K562 (cell line): Measurements from ENCODE around the gene CLASP1. TPM values are rescaled to one million over a fixed set of nuclear protein-coding genes. Genes with fewer than 3 reads are reported as not detected.
A peak's percentile ranks its signal among the peaks of the same experiment; 100 is the strongest.

Experiments used
- ATAC-seq: fragments of 200-7000 bp; cut with Tn5 transposase; 3 replicates; pipeline ENCODE4 v1.9.1; 2020; ENCODE audit warnings: moderate library complexity
- BruUV-seq: library from RNA; stranded (reverse); fragments of 400-500 nt; replicated peaks from 2 replicates; lab custom pipeline; 2021; lab: Mats Ljungman, UMichigan
- CTCF ChIA-PET: fragments of 300-600 bp; formaldehyde crosslinking; extraction: SDS; loops from one replicate; lab custom pipeline; 2021; ENCODE audit warnings: low intra/inter-chr PET ratio; lab: Yijun Ruan, JAX
- POLR2A ChIA-PET: fragments of 300-600, 350-650 bp; sonication (Branson Sonifier 250); formaldehyde crosslinking; extraction: SDS; loops from one replicate; lab custom pipeline; 2021; ENCODE audit warnings: antibody characterized with exemption, inconsistent platforms; lab: Yijun Ruan, JAX
- DNase-seq, 4 experiments: peaks; one replicate each; pipeline versions ENCODE4 v3.0.0 to v3.0.0-alpha.2; 2011 to 2018; ENCODE audit warnings: low spot score in 3 of 4, mixed read lengths in 3 of 4; ENCODE audit errors: extremely low read depth in 1 of 4
- FAIRE-seq: peaks from 2 replicates; lab custom pipeline; 2011; peaks lifted over from hg19 to GRCh38; lab: Jason Lieb, UNC
- H2AFZ ChIP-seq: 2 replicates; pipeline ENCODE4 v1.6.0; 2011; ENCODE audit warnings: low read depth, low read length, control low read depth, inconsistent platforms
- H3K27ac ChIP-seq: fragments of 200-600 bp; 3 replicates; pipeline ENCODE4 v1.8.0; 2011; ENCODE audit warnings: low read depth, mild to moderate bottlenecking, control low read depth, inconsistent platforms, low read length, moderate library complexity, mixed read lengths; ENCODE audit errors: extremely low read depth
- H3K27me3 ChIP-seq, 2 experiments: fragments of 300-600 bp in 1 of 2; 2 replicates in 1 of 2; 3 replicates in 1 of 2; pipeline versions ENCODE4 v1.6.0 to v1.8.0; 2011; ENCODE audit warnings: inconsistent platforms in 2 of 2, low read length in 2 of 2, mild to moderate bottlenecking in 1 of 2, mixed read lengths in 1 of 2, moderate library complexity in 1 of 2; ENCODE audit not compliant: control insufficient read depth in 2 of 2, insufficient read depth in 2 of 2
- H3K36me3 ChIP-seq: fragments of 300-600 bp; 3 replicates; pipeline ENCODE4 v1.8.0; 2011; ENCODE audit warnings: mild to moderate bottlenecking, low read length, inconsistent platforms; ENCODE audit not compliant: control insufficient read depth, insufficient read depth
- H3K4me1 ChIP-seq, 2 experiments: fragments of 200-600 bp in 1 of 2; replicated peaks in 1 of 2; 2 replicates in 1 of 2; 3 replicates in 1 of 2; pipeline versions ENCODE4 v1.5.1 to v1.8.0; 2011; ENCODE audit warnings: inconsistent platforms in 2 of 2, low read length in 2 of 2, mild to moderate bottlenecking in 1 of 2, mixed read lengths in 1 of 2, moderate library complexity in 1 of 2; ENCODE audit not compliant: control insufficient read depth in 2 of 2, insufficient read depth in 2 of 2
- H3K4me2 ChIP-seq: 2 replicates; pipeline ENCODE4 v1.6.1; 2011; ENCODE audit warnings: low read length, control low read depth, inconsistent platforms, mixed read lengths; ENCODE audit not compliant: insufficient read depth
- H3K4me3 ChIP-seq: fragments of 200-600 bp; sonication (generic), shearing (Covaris generic); 2 replicates; pipeline ENCODE4 v1.5.1; 2016; ENCODE audit warnings: control low read depth, inconsistent platforms
- H3K79me2 ChIP-seq: fragments of 200-600 bp; 3 replicates; pipeline ENCODE4 v1.8.0; 2011; ENCODE audit warnings: low read length, inconsistent platforms; ENCODE audit not compliant: control insufficient read depth, insufficient read depth
- H3K9ac ChIP-seq, 2 experiments: 2 replicates each; pipeline versions ENCODE4 v1.6.0 to v1.6.1; 2011; ENCODE audit warnings: low read depth in 2 of 2, low read length in 2 of 2, control low read depth in 1 of 2, inconsistent platforms in 1 of 2, mild to moderate bottlenecking in 1 of 2, mixed read lengths in 1 of 2; ENCODE audit not compliant: insufficient read depth in 1 of 2
- H3K9me1 ChIP-seq: one replicate; pipeline ENCODE4 v1.6.0; 2011; ENCODE audit warnings: inconsistent platforms, mild to moderate bottlenecking, low read length, moderate library complexity; ENCODE audit not compliant: control insufficient read depth, insufficient read depth
- H3K9me3 ChIP-seq: replicated peaks from 2 replicates; pipeline ENCODE4 v1.5.1; 2011; ENCODE audit warnings: low read depth, low read length, inconsistent platforms; ENCODE audit not compliant: control insufficient read depth, insufficient read depth
- H4K20me1 ChIP-seq: replicated peaks from 2 replicates; pipeline ENCODE4 v1.6.1; 2011; ENCODE audit warnings: low read length, inconsistent platforms, mixed read lengths; ENCODE audit not compliant: control insufficient read depth, insufficient read depth
- DDX20 ChIP-seq: fragments of 450-650 bp; IDR thresholded peaks from 2 replicates; pipeline ENCODE4 v1.6.1; 2016; ENCODE audit warnings: missing genetic modification characterization, low read depth, mild to moderate bottlenecking, missing compliant biosample characterization, moderate library complexity
- E2F3 ChIP-seq: fragments of 250-450 bp; sonication (Bioruptor Pico); IDR thresholded peaks from 2 replicates; pipeline ENCODE4 v1.4.0; 2020; ENCODE audit warnings: mild to moderate bottlenecking
- FOSL1 ChIP-seq: fragments of 200-800 bp; sonication (Bioruptor generic); conservative IDR thresholded peaks from 2 replicates; pipeline ENCODE4 v1.6.1; 2016; ENCODE audit warnings: missing genetic modification characterization, missing compliant biosample characterization
- JUN ChIP-seq, 2 experiments: sonication (generic) in 1 of 2; formaldehyde crosslinking in 1 of 2; IDR thresholded peaks; 2 replicates each; pipeline versions ENCODE4 v1.6.1 to v1.8.0; 2012 to 2022; ENCODE audit warnings: borderline replicate concordance in 2 of 2, mild to moderate bottlenecking in 2 of 2, improper control_type of control experiment in 1 of 2, low read depth in 1 of 2, low read length in 1 of 2, missing genetic modification reagents in 1 of 2
- MCM2 ChIP-seq: fragments of 450-650 bp; IDR thresholded peaks from 2 replicates; pipeline ENCODE4 v1.6.1; 2017; ENCODE audit warnings: low read depth, mild to moderate bottlenecking
- PCBP1 ChIP-seq: fragments of 200-400 bp; formaldehyde crosslinking; IDR thresholded peaks from 2 replicates; pipeline ENCODE4 v1.6.1; 2018; ENCODE audit warnings: mild to moderate bottlenecking, low read depth, low read length; ENCODE audit not compliant: poor library complexity, severe bottlenecking
- POLR2B ChIP-seq: fragments of 450-650 bp; IDR thresholded peaks from 2 replicates; pipeline ENCODE4 v1.6.1; 2018; ENCODE audit warnings: low read depth; ENCODE audit not compliant: partially characterized antibody
- STAG1 ChIP-seq: sonication (generic); formaldehyde crosslinking; IDR thresholded peaks from 2 replicates; pipeline ENCODE4 v1.5.0; 2020; ENCODE audit warnings: missing genetic modification reagents, borderline replicate concordance
- ZC3H11A ChIP-seq: IDR thresholded peaks from 2 replicates; pipeline ENCODE4 v1.6.1; 2012; ENCODE audit warnings: low read depth, low read length, improper control_type of control experiment
- ZFP36 ChIP-seq: fragments of 150-350 bp; IDR thresholded peaks from 2 replicates; pipeline ENCODE4 v1.6.1; 2018; ENCODE audit warnings: low read length, low read depth; ENCODE audit not compliant: partially characterized antibody
- ZNF184 ChIP-seq: sonication (generic); formaldehyde crosslinking; IDR thresholded peaks from 2 replicates; pipeline ENCODE4 v1.5.0; 2020; ENCODE audit warnings: missing genetic modification reagents
- ZNF384 ChIP-seq: IDR thresholded peaks from 2 replicates; pipeline ENCODE4 v1.6.1; 2012; ENCODE audit warnings: low read depth, low read length, improper control_type of control experiment
- WGBS: fragments of 100-300 bp; shearing (Covaris generic); methylation state at CpG from one replicate; pipeline ENCODE4 v1.1.6; 2016; ENCODE audit warnings: low coverage, mixed read lengths; ENCODE audit not compliant: insufficient coverage; ENCODE audit errors: missing lambda C conversion rate; 5-methylcytosine and 5-hydroxymethylcytosine counted together
- in situ Hi-C: fragments of 300-500 bp; cut with MboI; formaldehyde crosslinking; loops from 4 replicates; pipeline ENCODE4 v1.15.0; 2018; ENCODE audit warnings: inconsistent platforms, mixed read lengths
- intact Hi-C: fragments of 100-400 bp; cut with micrococcal nuclease; formaldehyde crosslinking; loops from 2 replicates; pipeline ENCODE4 v1.14.2; 2022
- polyA plus RNA-seq, 8 experiments: library from polyadenylated mRNA; depleted of rRNA in 4 of 8; stranded (reverse) in 5 of 8; unstranded in 3 of 8; fragments of >200 nt; fragmentation: Nextera tagmentation in 2 of 8; fragmentation: Illumina TruSeq in 1 of 8; extraction: Ambion mirVana in 2 of 8; extraction: Trizol in 1 of 8; gene quantifications; 2 replicates each; pipeline versions ENCODE4 v1.2.1 to v1.2.3, GENCODE V29; 2011 to 2014; ENCODE audit warnings: inconsistent platforms in 1 of 8, missing spikeins in 1 of 8
- total RNA-seq, 7 experiments: library from RNA; depleted of rRNA in 6 of 7; stranded (reverse); fragments of >200 nt in 6 of 7; fragmentation: Illumina TruSeq in 2 of 7; extraction: Trizol in 2 of 7; gene quantifications; 2 replicates each; pipeline versions ENCODE4 v1.2.1 to v1.2.3, GENCODE V29; 2011 to 2021; ENCODE audit warnings: low replicate concordance in 1 of 7
- TF ChIP-seq, protein P1 (sequence below): fragments of 450-650 bp; IDR thresholded peaks from 2 replicates; pipeline ENCODE4 v1.6.1; 2016
- TF ChIP-seq, protein P2 (sequence below), 2 experiments: fragments of 450-650 bp; IDR thresholded peaks; 2 replicates each; pipeline ENCODE4 v1.6.1; 2018; ENCODE audit warnings: mild to moderate bottlenecking in 2 of 2, low read depth in 1 of 2; ENCODE audit not compliant: partially characterized antibody in 2 of 2
- TF ChIP-seq, protein P3 (sequence below): sonication (generic); IDR thresholded peaks from 2 replicates; pipeline ENCODE4 v1.6.1; 2016

The CLASP1 gene
- total and polyA plus RNA-seq, 9 of the 15 experiments (the other 6 are each of a cell fraction or from before 2014, with no cell fraction given): 1.7 to 40.3 (median 20.7) TPM

DNA sequence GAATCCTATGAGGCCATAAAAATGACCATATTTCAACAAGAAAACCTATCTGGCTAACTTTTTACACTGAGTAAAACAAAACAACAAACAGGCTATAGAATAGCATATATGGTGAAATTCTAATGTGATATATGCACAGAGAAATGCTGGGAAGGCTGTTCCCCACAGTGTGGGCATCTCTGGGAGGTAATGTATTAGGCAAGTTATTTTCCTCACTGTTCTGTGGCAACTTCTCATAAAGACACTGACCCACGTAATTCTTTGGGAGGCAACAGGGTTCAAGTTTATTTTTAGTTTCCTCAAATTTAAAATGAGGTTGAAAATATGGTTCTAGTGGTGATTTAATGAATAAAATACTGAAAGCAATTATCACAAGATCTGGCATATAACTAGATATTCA is 71.9 kb downstream of the CLASP1 start (continued):
- TF ChIP-seq, protein P1, sequence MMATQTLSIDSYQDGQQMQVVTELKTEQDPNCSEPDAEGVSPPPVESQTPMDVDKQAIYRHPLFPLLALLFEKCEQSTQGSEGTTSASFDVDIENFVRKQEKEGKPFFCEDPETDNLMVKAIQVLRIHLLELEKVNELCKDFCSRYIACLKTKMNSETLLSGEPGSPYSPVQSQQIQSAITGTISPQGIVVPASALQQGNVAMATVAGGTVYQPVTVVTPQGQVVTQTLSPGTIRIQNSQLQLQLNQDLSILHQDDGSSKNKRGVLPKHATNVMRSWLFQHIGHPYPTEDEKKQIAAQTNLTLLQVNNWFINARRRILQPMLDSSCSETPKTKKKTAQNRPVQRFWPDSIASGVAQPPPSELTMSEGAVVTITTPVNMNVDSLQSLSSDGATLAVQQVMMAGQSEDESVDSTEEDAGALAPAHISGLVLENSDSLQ: no peak
- TF ChIP-seq MCM2: no peak
- no peak for TF ChIP-seq ZNF384

DNA sequence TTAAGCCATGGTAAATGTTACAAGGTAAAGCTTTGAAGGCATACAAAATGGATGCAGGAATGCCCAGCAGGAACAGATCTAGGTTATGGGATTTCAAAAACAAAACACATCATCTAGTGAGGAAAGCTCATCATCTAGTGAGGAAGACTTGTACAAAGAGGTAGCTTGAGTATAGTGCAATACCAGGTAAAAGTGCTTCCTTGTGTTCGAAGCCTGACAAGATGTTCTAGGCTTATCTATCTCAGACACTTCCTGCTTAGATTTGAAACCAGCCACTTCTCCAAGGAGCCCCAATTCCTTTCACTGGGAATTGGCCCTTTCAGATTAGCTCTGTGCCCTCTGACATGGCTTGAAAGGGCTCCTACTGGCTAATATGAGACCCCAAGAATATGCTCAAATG is 73.0 kb downstream of the CLASP1 start:
- H3K27ac ChIP-seq: no peak overlapping the region
- peak; percentile 63 for FAIRE-seq
- no peak overlapping the region for H2AFZ ChIP-seq
- intact Hi-C loops: no loop called here
- ChIA-PET POLR2A (interaction anchor here (0.6 to 2.1 kb wide), 4 partner anchors 10 to 46 kb away, joined by 3 to 6 read pairs (median 6); partner anchors contain the start of gene RNU4ATAC), CTCF (no interaction called here)
- H3K79me2 ChIP-seq: peaks cover 25% of the 10 kb centered on the region
- no peaks in the 10 kb centered on the region for H4K20me1 ChIP-seq
- no peak overlapping the region for H3K4me2 ChIP-seq
- H3K9me1 ChIP-seq: no peaks in the 10 kb centered on the region
- no TSS peak for BruUV-seq
- no peaks in the 10 kb centered on the region for H3K27me3 ChIP-seq
- peak; percentile 80 for ATAC-seq
- WGBS: 6% methylated on average over 1 of the region's 1 CpG
- H3K9ac ChIP-seq: no peak overlapping the region
- no peak for DNase-seq
- in situ Hi-C loops: no loop called here
- no peaks in the 10 kb centered on the region for H3K36me3 ChIP-seq
- H3K9me3 ChIP-seq: no peaks in the 10 kb centered on the region
- peaks cover 0 to 5% of the 10 kb centered on the region in 2 experiments; a peak in 3 of 5 replicates for H3K4me1 ChIP-seq
- H3K4me3 ChIP-seq: no peak overlapping the region
- no peak for TF ChIP-seq DDX20 (tag)
- no peak for TF ChIP-seq ZNF184 (CRISPR knock-in tag)
- TF ChIP-seq ZC3H11A: no peak
- TF ChIP-seq E2F3: no peak
- no peak for TF ChIP-seq FOSL1 (tag)
- no peak for TF ChIP-seq JUN (IDR thresholded peaks at IDR 0.05; ENCODE audit: borderline replicate concordance, low read depth, low read length)
- no peak for TF ChIP-seq JUN (CRISPR knock-in tag; IDR thresholded peaks at IDR 0.05; ENCODE audit: borderline replicate concordance)
- no peak for TF ChIP-seq POLR2B
- TF ChIP-seq ZFP36: no peak
- no peak for TF ChIP-seq PCBP1
- TF ChIP-seq, protein P2, sequence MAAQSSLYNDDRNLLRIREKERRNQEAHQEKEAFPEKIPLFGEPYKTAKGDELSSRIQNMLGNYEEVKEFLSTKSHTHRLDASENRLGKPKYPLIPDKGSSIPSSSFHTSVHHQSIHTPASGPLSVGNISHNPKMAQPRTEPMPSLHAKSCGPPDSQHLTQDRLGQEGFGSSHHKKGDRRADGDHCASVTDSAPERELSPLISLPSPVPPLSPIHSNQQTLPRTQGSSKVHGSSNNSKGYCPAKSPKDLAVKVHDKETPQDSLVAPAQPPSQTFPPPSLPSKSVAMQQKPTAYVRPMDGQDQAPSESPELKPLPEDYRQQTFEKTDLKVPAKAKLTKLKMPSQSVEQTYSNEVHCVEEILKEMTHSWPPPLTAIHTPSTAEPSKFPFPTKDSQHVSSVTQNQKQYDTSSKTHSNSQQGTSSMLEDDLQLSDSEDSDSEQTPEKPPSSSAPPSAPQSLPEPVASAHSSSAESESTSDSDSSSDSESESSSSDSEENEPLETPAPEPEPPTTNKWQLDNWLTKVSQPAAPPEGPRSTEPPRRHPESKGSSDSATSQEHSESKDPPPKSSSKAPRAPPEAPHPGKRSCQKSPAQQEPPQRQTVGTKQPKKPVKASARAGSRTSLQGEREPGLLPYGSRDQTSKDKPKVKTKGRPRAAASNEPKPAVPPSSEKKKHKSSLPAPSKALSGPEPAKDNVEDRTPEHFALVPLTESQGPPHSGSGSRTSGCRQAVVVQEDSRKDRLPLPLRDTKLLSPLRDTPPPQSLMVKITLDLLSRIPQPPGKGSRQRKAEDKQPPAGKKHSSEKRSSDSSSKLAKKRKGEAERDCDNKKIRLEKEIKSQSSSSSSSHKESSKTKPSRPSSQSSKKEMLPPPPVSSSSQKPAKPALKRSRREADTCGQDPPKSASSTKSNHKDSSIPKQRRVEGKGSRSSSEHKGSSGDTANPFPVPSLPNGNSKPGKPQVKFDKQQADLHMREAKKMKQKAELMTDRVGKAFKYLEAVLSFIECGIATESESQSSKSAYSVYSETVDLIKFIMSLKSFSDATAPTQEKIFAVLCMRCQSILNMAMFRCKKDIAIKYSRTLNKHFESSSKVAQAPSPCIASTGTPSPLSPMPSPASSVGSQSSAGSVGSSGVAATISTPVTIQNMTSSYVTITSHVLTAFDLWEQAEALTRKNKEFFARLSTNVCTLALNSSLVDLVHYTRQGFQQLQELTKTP (IDR thresholded peaks at IDR 0.05; ENCODE audit: low read depth in 1 of 2, partially characterized antibody in 2 of 2): no peak
- TF ChIP-seq, protein P3, sequence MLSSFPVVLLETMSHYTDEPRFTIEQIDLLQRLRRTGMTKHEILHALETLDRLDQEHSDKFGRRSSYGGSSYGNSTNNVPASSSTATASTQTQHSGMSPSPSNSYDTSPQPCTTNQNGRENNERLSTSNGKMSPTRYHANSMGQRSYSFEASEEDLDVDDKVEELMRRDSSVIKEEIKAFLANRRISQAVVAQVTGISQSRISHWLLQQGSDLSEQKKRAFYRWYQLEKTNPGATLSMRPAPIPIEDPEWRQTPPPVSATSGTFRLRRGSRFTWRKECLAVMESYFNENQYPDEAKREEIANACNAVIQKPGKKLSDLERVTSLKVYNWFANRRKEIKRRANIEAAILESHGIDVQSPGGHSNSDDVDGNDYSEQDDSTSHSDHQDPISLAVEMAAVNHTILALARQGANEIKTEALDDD: no peak
- no peak for TF ChIP-seq STAG1 (CRISPR knock-in tag)
